Activated naive CD4-positive, alpha-beta T cell treated with anti-CD3 and anti-CD28 coated beads, Interleukin-2, amount 10 ng/mL, durations not matched to agents 7 days and 5 days (primary cell): Measurements from ENCODE around the gene C4orf50.
"Not testable (repeated sequence)": the region's sequence is repeated elsewhere in the genome, so short reads cannot be mapped to it uniquely, and the experiment has no call there.

Experiments used
- CTCF ChIA-PET: fragments of 350-600 bp; sonication (Branson Sonifier 250); formaldehyde crosslinking; loops from one replicate; lab custom pipeline; 2021; ENCODE audit warnings: antibody characterized with exemption; lab: Charles Lee
- DNase-seq: peaks from one replicate; pipeline ENCODE4 v3.0.0-alpha.2; 2020
- H3K27ac Mint-ChIP-seq: one replicate; pipeline ENCODE4 v1.8.0; 2021; ENCODE audit warnings: mild to moderate bottlenecking, moderate library complexity, mixed read lengths
- H3K27me3 Mint-ChIP-seq: one replicate; pipeline ENCODE4 v1.8.0; 2021; ENCODE audit warnings: mild to moderate bottlenecking, mixed read lengths
- H3K36me3 Mint-ChIP-seq: one replicate; pipeline ENCODE4 v1.8.0; 2021; ENCODE audit warnings: mixed read lengths
- H3K4me1 Mint-ChIP-seq: one replicate; pipeline ENCODE4 v1.8.0; 2021; ENCODE audit warnings: mixed read lengths
- H3K4me3 Mint-ChIP-seq: one replicate; pipeline ENCODE4 v1.8.0; 2021; ENCODE audit warnings: mild to moderate bottlenecking, moderate library complexity, mixed read lengths
- H3K9me3 Mint-ChIP-seq: one replicate; pipeline ENCODE4 v1.8.0; 2021; ENCODE audit warnings: mixed read lengths

The C4orf50 gene

DNA sequence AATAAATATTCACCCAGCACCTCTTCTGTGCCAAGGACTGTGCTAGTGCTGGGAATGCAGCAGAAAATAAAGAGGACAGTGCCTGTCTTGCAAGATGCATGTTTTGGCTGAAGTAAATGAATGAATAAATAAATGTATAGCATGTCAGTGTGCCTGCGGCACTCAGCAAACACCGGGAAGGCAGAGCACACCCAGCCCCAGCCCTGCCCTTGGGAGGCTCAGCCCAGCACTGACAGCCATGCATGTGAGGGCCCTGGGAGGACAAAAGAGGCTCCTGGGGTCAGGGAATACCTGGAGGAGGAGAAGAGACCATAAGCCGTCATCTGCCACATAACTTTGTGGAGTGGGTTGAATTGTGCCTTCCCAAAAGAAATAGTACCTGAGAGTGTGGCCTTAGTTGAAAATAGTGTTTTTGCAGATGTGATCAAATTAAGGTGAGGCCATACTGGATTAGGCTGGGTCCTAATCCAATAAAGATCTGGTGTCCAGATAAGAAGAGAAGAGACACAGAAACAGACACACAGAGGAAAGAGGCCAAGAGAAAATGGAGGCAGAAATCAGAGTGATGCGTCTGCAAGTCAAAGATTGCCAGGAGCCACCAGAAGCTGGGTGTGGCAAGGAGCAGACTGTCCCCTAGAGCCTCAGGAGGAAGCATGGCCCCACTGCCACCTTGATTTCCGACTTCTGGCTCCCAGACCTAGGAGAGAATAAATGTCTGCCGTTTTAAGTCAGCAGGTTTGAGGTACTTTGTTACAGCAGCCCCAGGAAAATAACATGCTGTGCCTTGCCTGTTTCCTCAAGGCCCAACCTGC is 16.3 kb downstream of the C4orf50 start:
- H3K4me3 Mint-ChIP-seq = no peak overlapping the region
- peaks cover 7% of the 10 kb centered on the region for H3K27me3 Mint-ChIP-seq
- CTCF ChIA-PET = no interaction called here
- no peaks in the 10 kb centered on the region for H3K36me3 Mint-ChIP-seq
- DNase-seq = no peak
- H3K27ac Mint-ChIP-seq = no peak overlapping the region
- H3K4me1 Mint-ChIP-seq = no peaks in the 10 kb centered on the region
- no peaks in the 10 kb centered on the region for H3K9me3 Mint-ChIP-seq

- Mint-ChIP-seq H3K9me3 (no peaks in the 10 kb centered on the region), H3K4me1 (no peaks in the 10 kb centered on the region), H3K27me3 (peaks cover 10% of the 10 kb centered on the region), H3K4me3 (no peak overlapping the region), H3K36me3 (no peaks in the 10 kb centered on the region), H3K27ac (no peak overlapping the region)
- CTCF ChIA-PET = interaction anchor here (0.8 to 3.5 kb wide), 5 partner anchors 20 to 332 kb away, joined by 3 to 25 read pairs (median 3); no protein-coding TSS in a partner anchor
- DNase-seq = no peak
Observed at GRCh38 chr4:5999830-6000365, 18.3 kb downstream of the C4orf50 start.

GRCh38 chr4:5999356-5999755 is 18.9 kb downstream of the C4orf50 start:
- peaks cover 10% of the 10 kb centered on the region for H3K27me3 Mint-ChIP-seq
- H3K9me3 Mint-ChIP-seq = no peaks in the 10 kb centered on the region
- H3K4me3 Mint-ChIP-seq = no peak overlapping the region
- H3K4me1 Mint-ChIP-seq = no peaks in the 10 kb centered on the region
- no peak for DNase-seq
- no peak overlapping the region for H3K27ac Mint-ChIP-seq
- CTCF ChIA-PET = interaction anchor here (0.5 to 3.5 kb wide), 5 partner anchors 89 to 332 kb away, joined by 3 to 25 read pairs (median 3); no protein-coding TSS in a partner anchor
- H3K36me3 Mint-ChIP-seq = no peaks in the 10 kb centered on the region

DNA sequence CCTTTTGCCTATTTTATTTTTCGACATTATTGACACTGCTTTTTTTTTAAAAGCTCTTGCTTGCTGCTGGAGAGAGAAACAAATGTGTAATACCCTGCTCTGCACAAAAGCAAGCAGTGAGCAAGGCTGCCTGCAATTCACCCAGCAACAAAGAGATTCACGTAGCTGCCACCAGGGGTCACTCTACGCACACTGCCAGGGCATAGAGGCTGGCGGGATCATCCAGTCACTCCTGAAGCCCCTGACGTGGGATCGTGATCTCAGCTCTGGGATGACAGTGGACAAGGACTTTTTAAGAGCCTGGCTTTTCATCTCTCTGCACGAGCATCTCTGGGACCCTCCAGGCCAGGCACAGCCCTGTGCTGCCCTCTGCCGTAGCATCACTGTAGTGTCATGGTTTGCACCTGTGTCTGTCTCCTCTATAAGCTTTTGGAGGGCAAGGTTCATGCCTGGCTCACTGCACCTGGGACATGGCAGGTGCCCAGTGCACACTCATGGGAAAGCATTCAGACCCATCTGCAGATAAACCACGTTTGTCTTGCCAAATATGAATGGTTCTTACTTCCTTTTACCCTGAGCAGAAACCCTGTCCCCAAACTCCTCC is 19.8 kb downstream of the C4orf50 start:
- Mint-ChIP-seq H3K36me3 (no peaks in the 10 kb centered on the region), H3K9me3 (no peaks in the 10 kb centered on the region), H3K27ac (no peak overlapping the region), H3K4me3 (no peak overlapping the region), H3K4me1 (no peaks in the 10 kb centered on the region), H3K27me3 (peaks cover 10% of the 10 kb centered on the region)
- CTCF ChIA-PET = interaction anchor here (0.5 to 3.5 kb wide), 16 partner anchors 8 to 333 kb away, joined by 3 to 25 read pairs (median 5); no protein-coding TSS in a partner anchor
- DNase-seq = peak; percentile 60

- peaks cover 10% of the 10 kb centered on the region for H3K27me3 Mint-ChIP-seq
- H3K27ac Mint-ChIP-seq = no peak overlapping the region
- CTCF ChIA-PET = interaction anchor here (0.9 to 2.9 kb wide), 2 partner anchors 205 to 327 kb away, joined by 4 to 10 read pairs; no protein-coding TSS in a partner anchor
- no peaks in the 10 kb centered on the region for H3K36me3 Mint-ChIP-seq
- H3K9me3 Mint-ChIP-seq = no peaks in the 10 kb centered on the region
- DNase-seq = no peak
- no peak overlapping the region for H3K4me3 Mint-ChIP-seq
- no peaks in the 10 kb centered on the region for H3K4me1 Mint-ChIP-seq
Observed at GRCh38 chr4:5996641-5997040, 21.6 kb downstream of the C4orf50 start.

DNA sequence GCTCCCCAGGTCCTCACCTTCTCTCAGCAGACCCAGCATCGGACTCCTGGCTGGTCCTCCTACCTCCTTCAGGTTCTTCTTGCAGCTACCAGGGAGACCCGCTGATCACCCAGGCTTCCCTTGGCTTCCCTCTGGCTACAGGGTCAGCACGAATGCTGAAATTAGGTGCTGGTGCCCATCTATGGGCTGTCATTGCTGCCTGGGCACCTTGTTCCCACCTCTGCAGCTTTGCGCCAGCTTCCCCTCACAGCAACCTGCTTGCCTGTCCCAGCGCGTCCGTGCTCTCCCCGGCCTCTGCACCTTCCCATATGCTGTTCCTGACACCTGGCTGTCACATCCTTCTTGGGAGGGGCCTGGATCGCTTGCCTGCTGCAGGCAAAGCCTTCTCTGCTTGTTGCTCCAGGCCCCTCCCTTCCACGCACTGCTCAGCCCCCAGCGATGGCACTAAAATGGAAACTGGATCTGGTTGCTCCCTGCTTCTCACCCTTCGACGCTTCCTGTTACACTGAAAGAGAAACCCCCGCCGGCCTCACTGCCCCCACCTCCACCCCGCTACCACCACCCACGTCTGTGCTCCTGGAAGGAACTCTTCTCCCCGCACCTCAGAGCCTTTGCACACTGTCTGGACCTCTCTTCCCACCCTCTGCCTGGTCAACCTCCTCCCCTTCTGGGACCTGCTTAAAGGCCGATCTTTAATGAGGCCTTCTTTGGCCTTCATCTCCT is 22.2 kb downstream of the C4orf50 start:
- CTCF ChIA-PET = interaction anchor here (0.9 to 2.9 kb wide), 2 partner anchors 205 to 328 kb away, joined by 4 to 10 read pairs; no protein-coding TSS in a partner anchor
- no peaks in the 10 kb centered on the region for H3K9me3 Mint-ChIP-seq

DNA sequence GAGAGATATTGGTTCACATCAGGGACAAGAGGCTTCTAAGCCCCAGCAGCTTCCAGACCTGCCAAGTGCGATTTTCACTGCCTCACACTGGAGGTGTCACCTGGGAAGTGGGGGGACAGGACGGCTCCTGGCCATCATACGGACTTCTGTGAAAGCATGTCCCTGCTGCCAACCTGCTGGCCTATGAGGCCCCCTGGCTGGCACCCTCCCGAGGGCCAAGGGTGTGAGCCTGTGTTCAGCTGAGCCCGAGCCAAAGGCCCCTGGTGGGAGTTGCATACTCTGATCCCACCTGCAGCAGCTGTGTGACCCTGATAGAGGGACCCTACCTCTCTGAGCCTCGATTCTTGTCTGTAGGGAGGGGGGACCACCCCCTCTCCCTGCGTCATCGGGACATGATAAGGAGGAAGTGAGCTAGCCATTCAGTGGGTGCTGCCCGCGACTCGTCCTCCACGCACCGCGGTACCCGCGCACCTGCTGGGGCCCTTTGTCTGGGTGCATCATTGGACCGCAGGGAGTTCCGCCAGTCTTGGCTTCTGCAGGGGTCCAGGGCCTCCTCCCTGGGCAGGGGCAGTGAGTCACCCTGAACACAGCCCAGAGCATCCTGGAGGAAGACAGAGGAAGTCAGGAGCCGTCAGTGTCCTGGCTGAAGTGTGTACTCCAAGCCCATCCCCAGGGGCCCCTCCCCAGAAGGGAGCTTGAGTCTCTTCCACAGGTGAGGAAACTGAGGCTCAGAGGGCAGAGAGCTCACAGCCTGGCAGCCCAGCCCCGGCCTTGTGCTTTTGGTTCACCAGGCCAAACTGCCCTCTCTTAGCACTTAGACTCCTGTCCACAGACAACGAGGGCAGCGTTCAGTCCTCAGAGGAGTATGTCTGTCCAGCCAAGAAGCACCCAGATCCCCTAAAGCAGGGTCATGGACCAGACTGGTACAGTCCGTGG is 24.1 kb downstream of the C4orf50 start:
- no peaks in the 10 kb centered on the region for H3K36me3 Mint-ChIP-seq
- no peaks in the 10 kb centered on the region for H3K9me3 Mint-ChIP-seq
- peaks cover 15% of the 10 kb centered on the region for H3K27me3 Mint-ChIP-seq
- no peak overlapping the region for H3K27ac Mint-ChIP-seq
- CTCF ChIA-PET = no interaction called here
- H3K4me3 Mint-ChIP-seq = no peak overlapping the region
- H3K4me1 Mint-ChIP-seq = no peaks in the 10 kb centered on the region
- no peak for DNase-seq

More for the DNA sequence above, 22.2 kb downstream of the C4orf50 start:
- Mint-ChIP-seq H3K36me3 (no peaks in the 10 kb centered on the region), H3K4me1 (no peaks in the 10 kb centered on the region), H3K27me3 (peaks cover 10% of the 10 kb centered on the region), H3K27ac (no peak overlapping the region), H3K4me3 (no peak overlapping the region)
- DNase-seq = no peak

DNA sequence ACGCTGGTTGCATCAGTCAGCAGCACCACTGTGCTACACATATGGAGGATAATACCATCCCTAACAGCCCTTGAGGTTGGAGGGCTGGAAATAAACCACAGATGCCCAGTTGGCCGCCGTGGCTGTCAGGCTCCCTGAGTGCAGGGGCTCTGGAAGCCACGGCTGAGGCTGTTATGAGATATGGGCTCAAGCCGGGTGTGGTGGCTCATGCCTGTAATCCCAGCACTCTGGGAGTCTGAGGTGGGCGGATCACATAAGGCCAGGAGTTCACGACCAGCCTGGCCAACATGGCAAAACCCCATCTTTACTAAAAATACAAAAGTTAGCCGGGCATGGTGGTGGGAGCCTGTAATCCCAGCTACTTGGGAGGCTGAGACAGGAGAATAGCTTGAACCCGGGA is 24.9 kb downstream of the C4orf50 start:
- H3K27me3 Mint-ChIP-seq = peaks cover 21% of the 10 kb centered on the region
- H3K4me3 Mint-ChIP-seq, H3K27ac Mint-ChIP-seq, H3K36me3 Mint-ChIP-seq, CTCF ChIA-PET, H3K9me3 Mint-ChIP-seq, DNase-seq, H3K4me1 Mint-ChIP-seq: not testable (repeated sequence)

- Mint-ChIP-seq H3K27ac (no peak overlapping the region), H3K9me3 (no peaks in the 10 kb centered on the region), H3K4me3 (no peak overlapping the region), H3K36me3 (no peaks in the 10 kb centered on the region), H3K27me3 (peaks cover 20% of the 10 kb centered on the region), H3K4me1 (no peaks in the 10 kb centered on the region)
- DNase-seq = no peak
- CTCF ChIA-PET = no interaction called here
Observed at GRCh38 chr4:5992828-5993321, 25.4 kb downstream of the C4orf50 start.

DNA sequence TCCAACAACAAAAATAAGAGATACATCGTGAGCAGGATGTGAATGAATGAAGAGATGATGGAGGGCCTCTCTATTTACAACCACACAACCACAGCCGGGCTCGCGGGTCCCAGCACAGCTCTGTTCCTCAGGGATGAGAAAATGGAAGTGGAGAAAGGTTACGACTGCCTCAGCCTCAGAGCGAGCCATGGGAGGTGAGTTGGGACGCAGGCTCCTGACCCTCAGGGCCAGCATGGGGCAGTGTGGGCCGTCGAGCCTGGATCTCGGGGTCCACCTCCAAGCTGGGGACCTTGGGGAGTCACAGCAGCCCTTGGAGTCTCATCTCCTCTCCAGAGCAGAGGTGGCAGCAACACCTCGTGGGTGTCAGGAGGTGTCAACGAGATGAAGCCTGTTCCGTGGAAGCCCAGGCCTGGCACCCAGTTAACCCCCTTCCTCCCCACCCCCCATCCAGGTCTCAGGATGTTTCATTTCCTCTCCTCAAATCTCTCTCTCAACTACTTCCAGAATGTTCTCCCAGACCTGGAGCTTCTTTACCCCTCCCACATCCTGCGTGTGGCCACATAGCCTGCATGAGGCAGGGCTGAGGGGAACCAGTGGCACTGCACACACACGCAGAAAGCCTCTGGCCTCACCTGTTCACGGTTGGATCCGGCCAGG is 25.9 kb downstream of the C4orf50 start:
- no peaks in the 10 kb centered on the region for H3K36me3 Mint-ChIP-seq
- H3K4me1 Mint-ChIP-seq = no peaks in the 10 kb centered on the region
- H3K4me3 Mint-ChIP-seq = no peak overlapping the region
- no peak for DNase-seq
- CTCF ChIA-PET = interaction anchor here (0.9 kb wide), 1 partner anchor 13 kb away, joined by 3 read pairs; no protein-coding TSS in a partner anchor
- no peaks in the 10 kb centered on the region for H3K9me3 Mint-ChIP-seq
- H3K27me3 Mint-ChIP-seq = peaks cover 20% of the 10 kb centered on the region
- H3K27ac Mint-ChIP-seq = no peak overlapping the region

GRCh38 chr4:5991405-5991804 is 26.8 kb downstream of the C4orf50 start:
- no peak overlapping the region for H3K27ac Mint-ChIP-seq
- no peaks in the 10 kb centered on the region for H3K36me3 Mint-ChIP-seq
- no peak overlapping the region for H3K4me3 Mint-ChIP-seq
- CTCF ChIA-PET = interaction anchor here (0.9 kb wide), 1 partner anchor 12 kb away, joined by 3 read pairs; no protein-coding TSS in a partner anchor
- peaks cover 20% of the 10 kb centered on the region for H3K27me3 Mint-ChIP-seq
- no peaks in the 10 kb centered on the region for H3K4me1 Mint-ChIP-seq
- no peaks in the 10 kb centered on the region for H3K9me3 Mint-ChIP-seq
- no peak for DNase-seq

GRCh38 chr4:5990446-5991160 is 27.6 kb downstream of the C4orf50 start:
- DNase-seq = no peak
- Mint-ChIP-seq H3K27me3 (peaks cover 20% of the 10 kb centered on the region), H3K4me1 (no peaks in the 10 kb centered on the region), H3K36me3 (no peaks in the 10 kb centered on the region), H3K27ac (no peak overlapping the region), H3K9me3 (no peaks in the 10 kb centered on the region), H3K4me3 (no peak overlapping the region)
- CTCF ChIA-PET = no interaction called here
